ENCODE measurements around the gene BAIAP2. TPM values are rescaled to one million over a fixed set of nuclear protein-coding genes. Genes with fewer than 3 reads are reported as not detected.
A peak's percentile ranks its signal among the peaks of the same experiment; 100 is the strongest.

BAIAP2 gene
- total RNA-seq, 1 donor from 2014 or later: 34.7 TPM

- intact Hi-C loops (cut with DNase I): no loop called here
- DNase-seq: no peak
- no peak for ATAC-seq (ENCODE audit: poor library complexity)
These were observed 75.6 kb downstream of the BAIAP2 start for GRCh38 chr17:81110488-81111040.

GRCh38 chr17:81111066-81111465 lies 76.1 kb downstream of the BAIAP2 start:
- no peak for DNase-seq
- no peak for ATAC-seq (ENCODE audit: poor library complexity)
- intact Hi-C loops (cut with DNase I): no loop called here

GRCh38 chr17:81112450-81112849 lies 77.5 kb downstream of the BAIAP2 start:
- DNase-seq (no peak), ATAC-seq (ENCODE audit: poor library complexity) (no peak)
- intact Hi-C loops (cut with DNase I): no loop called here

GRCh38 chr17:81113158-81113724 lies 78.3 kb downstream of the BAIAP2 start:
- DNase-seq (no peak), ATAC-seq (ENCODE audit: poor library complexity) (no peak)
- intact Hi-C loops (cut with DNase I): no loop called here

- ATAC-seq (ENCODE audit: poor library complexity) (no peak), DNase-seq (no peak)
- intact Hi-C loops (cut with DNase I): no loop called here
These were observed 79.6 kb downstream of the BAIAP2 start for GRCh38 chr17:81114351-81115093.

GRCh38 chr17:81115219-81115618 lies 80.3 kb downstream of the BAIAP2 start:
- ATAC-seq (ENCODE audit: poor library complexity) (no peak), DNase-seq (no peak)
- intact Hi-C loops (cut with DNase I): no loop called here

GRCh38 chr17:81115749-81116464 lies 81.0 kb downstream of the BAIAP2 start:
- ATAC-seq (ENCODE audit: poor library complexity) (peak; percentile 49), DNase-seq (peak; percentile 63)
- intact Hi-C loops (cut with DNase I): no loop called here

- intact Hi-C loops (cut with DNase I): no loop called here
These were observed 81.8 kb downstream of the BAIAP2 start for GRCh38 chr17:81116704-81117103.

GRCh38 chr17:81117672-81118198 lies 82.8 kb downstream of the BAIAP2 start:
- no peak for ATAC-seq (ENCODE audit: poor library complexity)
- intact Hi-C loops (cut with DNase I): no loop called here
- no peak for DNase-seq

More at GRCh38 chr17:81116704-81117103, 81.8 kb downstream of the BAIAP2 start:
- no peak for DNase-seq
- ATAC-seq (ENCODE audit: poor library complexity): no peak

- DNase-seq: no peak
- intact Hi-C loops (cut with DNase I): no loop called here
These were observed 83.6 kb downstream of the BAIAP2 start for GRCh38 chr17:81118308-81119221.

GRCh38 chr17:81119223-81120148 lies 84.5 kb downstream of the BAIAP2 start:
- ATAC-seq (ENCODE audit: poor library complexity) (peak; percentile 36), DNase-seq (peak; percentile 74)
- intact Hi-C loops (cut with DNase I): no loop called here

More at GRCh38 chr17:81118308-81119221, 83.6 kb downstream of the BAIAP2 start:
- ATAC-seq (ENCODE audit: poor library complexity): no peak

GRCh38 chr17:81120149-81120484 lies 85.2 kb downstream of the BAIAP2 start:
- no peak for ATAC-seq (ENCODE audit: poor library complexity)
- intact Hi-C loops (cut with DNase I): no loop called here
- no peak for DNase-seq

GRCh38 chr17:81120695-81121621 lies 86.0 kb downstream of the BAIAP2 start:
- intact Hi-C loops (cut with DNase I): no loop called here
- DNase-seq (no peak), ATAC-seq (ENCODE audit: poor library complexity) (no peak)

- DNase-seq (no peak), ATAC-seq (ENCODE audit: poor library complexity) (no peak)
- intact Hi-C loops (cut with DNase I): no loop called here
These were observed 87.1 kb downstream of the BAIAP2 start for GRCh38 chr17:81121841-81122733.

Measured in Right ventricle myocardium superior (tissue), 1 donor.